Heart left ventricle (tissue), 13 donors: Measurements from ENCODE around the gene PRKN.

Source experiments
- CTCF ChIP-seq, 12 donors: fragments of 200-600 bp; sonication (generic) in 4 of 12; IDR thresholded peaks; one replicate each; pipeline versions ENCODE4 v1.5.0 to v1.8.0; 2018 to 2022; ENCODE audit warnings: antibody characterized with exemption in 12 of 12, mild to moderate bottlenecking in 5 of 12
- POLR2A ChIP-seq, 2 donors: fragments of 450-650 bp; IDR thresholded peaks; one replicate each; pipeline ENCODE4 v1.6.1; 2017; ENCODE audit warnings: antibody characterized with exemption in 2 of 2, mild to moderate bottlenecking in 2 of 2, moderate library complexity in 2 of 2
- donor health status: ischemic (EF 13 %, LVEDD 7.1; RV severe dilation, severe dysfunction).
- donor health status: DM: no; HTN: yes; CAD: no.
- donor health status: DM: no; HTN: no; CAD: no.
- donor health status: ischemic (EF 25% LVEDD 6.9; RV normal size, moderate dysfunction).
- donor health status: ischemic (EF 25% LVEDD 5.7; RV mildly dilated, moderate dysfunction).
- donor health status: ischemic (EF 35%, LVEDD 5.7; RV mildly dilated, moderate dysfunction).
- donor health status: nonischemic (EF 11% LVEDD 7.7; RV severe dilation, severe dysfunction).
- donor health status: DM: yes; HTN: yes; CAD: no.
- donor health status: PGD.
- donor health status: ischemic (EF 29% LVEDD 5.4; RV normal size, mild dysfunction).
- donor health status: nonischemic (EF 23%, LVEDD 6.1; RV moderate dilation, normal function).

- no peak for TF ChIP-seq CTCF (IDR thresholded peaks at IDR 0.05)
- no peak for TF ChIP-seq POLR2A (IDR thresholded peaks at IDR 0.05)
These were observed 73.8 kb downstream of the PRKN start for GRCh38 chr6:162653808-162654207.
